Measurements from ENCODE around the gene WDR90. TPM values are rescaled to one million over a fixed set of nuclear protein-coding genes. Genes with fewer than 3 reads are reported as not detected.

Gene WDR90
- total RNA-seq, 1 experiment from 2014 or later, result 47.9 TPM

- H3K27ac Mint-ChIP-seq (ENCODE audit: low read depth, unreplicated experiment), result peak overlapping the region; percentile 61
- CTCF ChIA-PET, result interaction anchor here (0.6 to 0.8 kb wide), 3 partner anchors 9 to 83 kb away, joined by 3 read pairs; partner anchors contain the start of gene METRN
- H3K4me3 Mint-ChIP-seq (ENCODE audit: unreplicated experiment), result peak overlapping the region; percentile 76
- intact Hi-C loops (cut with micrococcal nuclease), result no loop called here
- H3K4me1 Mint-ChIP-seq (ENCODE audit: insufficient read depth, unreplicated experiment), result peaks cover 6% of the 10 kb centered on the region
- POLR2A ChIA-PET, result interaction anchor here (0.6 to 2.9 kb wide), 11 partner anchors 8 to 92 kb away, joined by 3 to 16 read pairs (median 8); partner anchors contain the start of genes METTL26, RHBDL1 and WDR90
- TF ChIP-seq CTCF (IDR thresholded peaks at IDR 0.05; ENCODE audit: unreplicated experiment), result no peak
- H3K36me3 Mint-ChIP-seq (ENCODE audit: insufficient read depth, unreplicated experiment), result peaks cover 64% of the 10 kb centered on the region
- no peaks in the 10 kb centered on the region for H3K9me3 Mint-ChIP-seq (ENCODE audit: unreplicated experiment)
- DNase-seq (ENCODE audit: unreplicated experiment), result no peak
- no peaks in the 10 kb centered on the region for H3K27me3 Mint-ChIP-seq (ENCODE audit: insufficient read depth, unreplicated experiment)
- no TSS peak for BruUV-seq (replicated peaks)
Observed at GRCh38 chr16:684961-685696, 36.0 kb downstream of the WDR90 start.

DNA sequence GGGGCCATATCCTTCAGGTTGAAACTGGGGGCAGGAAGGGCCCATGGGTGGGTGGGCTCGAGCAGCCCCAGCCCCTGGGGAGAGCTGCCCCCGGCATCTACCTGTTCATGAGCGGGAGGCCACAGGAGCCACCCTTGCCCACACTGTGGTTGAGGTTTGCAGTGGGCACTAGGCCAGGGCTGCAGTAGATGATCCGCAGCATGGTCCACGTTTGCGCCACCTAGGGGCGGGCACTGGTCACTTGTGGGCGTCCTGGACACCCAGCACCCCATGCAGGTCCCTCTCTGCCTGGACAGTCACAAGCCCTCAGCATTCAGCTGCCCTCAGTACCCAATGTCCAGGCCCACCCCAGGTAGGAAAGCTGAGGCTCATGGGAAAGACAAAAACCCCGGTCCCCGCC is 36.8 kb downstream of the WDR90 start:
- Mint-ChIP-seq H3K27me3 (ENCODE audit: insufficient read depth, unreplicated experiment) (no peaks in the 10 kb centered on the region), H3K9me3 (ENCODE audit: unreplicated experiment) (no peaks in the 10 kb centered on the region), H3K4me1 (ENCODE audit: insufficient read depth, unreplicated experiment) (peaks cover 6% of the 10 kb centered on the region), H3K4me3 (ENCODE audit: unreplicated experiment) (peak overlapping the region; percentile 76), H3K27ac (ENCODE audit: low read depth, unreplicated experiment) (no peak overlapping the region), H3K36me3 (ENCODE audit: insufficient read depth, unreplicated experiment) (peaks cover 70% of the 10 kb centered on the region)
- peak; percentile 67 for DNase-seq (ENCODE audit: unreplicated experiment)
- intact Hi-C loops (cut with micrococcal nuclease), result no loop called here
- no TSS peak for BruUV-seq (replicated peaks)
- ChIA-PET CTCF (interaction anchor here (0.6 to 1.3 kb wide), 5 partner anchors 10 to 62 kb away, joined by 3 read pairs; no protein-coding TSS in a partner anchor), POLR2A (interaction anchor here (1.1 to 1.3 kb wide), 5 partner anchors 9 to 34 kb away, joined by 3 to 6 read pairs (median 4); partner anchors contain the start of gene ANTKMT)
- peak; percentile 57 for TF ChIP-seq CTCF (IDR thresholded peaks at IDR 0.05; ENCODE audit: unreplicated experiment)

DNA sequence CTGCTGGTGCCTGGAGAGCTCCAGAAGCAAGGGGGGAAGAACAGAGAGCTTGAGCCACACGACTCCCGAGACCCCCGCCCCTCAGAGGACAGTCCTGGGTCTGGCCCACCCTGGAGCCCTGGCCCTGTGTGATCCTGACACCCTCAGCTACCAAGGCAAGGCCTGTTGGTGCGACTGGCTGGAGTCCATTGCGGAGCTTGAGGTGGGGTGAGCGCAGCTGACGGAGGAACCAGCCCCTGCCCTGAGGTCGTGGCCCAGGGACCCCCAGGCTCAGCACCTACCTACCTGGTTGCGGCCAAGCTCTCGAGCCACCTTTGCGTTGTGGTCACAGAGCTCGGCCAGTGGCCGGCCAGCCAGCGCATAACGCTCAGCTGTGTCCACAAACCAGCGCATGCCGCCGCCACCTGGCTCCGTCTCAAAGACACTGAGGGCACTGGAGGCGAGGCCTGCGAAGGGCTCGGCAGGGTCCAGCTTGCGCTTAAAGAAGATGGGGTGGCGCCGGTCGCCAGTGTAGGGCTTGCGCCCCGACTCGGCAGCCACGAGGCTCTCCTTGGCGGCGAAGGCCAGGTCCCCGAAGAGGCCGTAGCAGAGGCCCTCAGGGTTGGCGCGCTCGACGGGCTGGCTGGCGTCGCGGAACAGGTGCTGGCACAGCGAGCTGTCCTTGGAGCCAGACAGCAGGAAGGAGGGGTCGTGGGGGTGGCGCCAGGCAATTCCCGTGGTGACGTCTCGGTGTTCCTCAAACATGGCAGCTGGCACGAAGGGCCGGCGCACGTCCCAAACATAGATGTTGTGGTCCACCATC is 37.5 kb downstream of the WDR90 start:
- POLR2A ChIA-PET, result interaction anchor here (0.5 to 1.3 kb wide), 6 partner anchors 9 to 53 kb away, joined by 3 to 6 read pairs (median 4); partner anchors contain the start of gene ANTKMT
- CTCF ChIA-PET, result interaction anchor here (0.8 to 1.3 kb wide), 7 partner anchors 8 to 63 kb away, joined by 3 to 4 read pairs (median 3); no protein-coding TSS in a partner anchor

More for the DNA sequence above, 37.5 kb downstream of the WDR90 start:
- H3K4me3 Mint-ChIP-seq (ENCODE audit: unreplicated experiment), result no peak overlapping the region
- TF ChIP-seq CTCF (IDR thresholded peaks at IDR 0.05; ENCODE audit: unreplicated experiment), result no peak
- BruUV-seq (replicated peaks), result no TSS peak
- intact Hi-C loops (cut with micrococcal nuclease), result no loop called here
- no peaks in the 10 kb centered on the region for H3K9me3 Mint-ChIP-seq (ENCODE audit: unreplicated experiment)
- DNase-seq (ENCODE audit: unreplicated experiment), result no peak
- H3K36me3 Mint-ChIP-seq (ENCODE audit: insufficient read depth, unreplicated experiment), result peaks cover 70% of the 10 kb centered on the region
- peaks cover 6% of the 10 kb centered on the region for H3K4me1 Mint-ChIP-seq (ENCODE audit: insufficient read depth, unreplicated experiment)
- no peak overlapping the region for H3K27ac Mint-ChIP-seq (ENCODE audit: low read depth, unreplicated experiment)
- H3K27me3 Mint-ChIP-seq (ENCODE audit: insufficient read depth, unreplicated experiment), result no peaks in the 10 kb centered on the region
